ENCODE results near the gene CACNG1. TPM values are rescaled to one million over a fixed set of nuclear protein-coding genes. Genes with fewer than 3 reads are reported as not detected.

CACNG1 gene
- total and polyA plus RNA-seq, 5 donors: not detected

DNA sequence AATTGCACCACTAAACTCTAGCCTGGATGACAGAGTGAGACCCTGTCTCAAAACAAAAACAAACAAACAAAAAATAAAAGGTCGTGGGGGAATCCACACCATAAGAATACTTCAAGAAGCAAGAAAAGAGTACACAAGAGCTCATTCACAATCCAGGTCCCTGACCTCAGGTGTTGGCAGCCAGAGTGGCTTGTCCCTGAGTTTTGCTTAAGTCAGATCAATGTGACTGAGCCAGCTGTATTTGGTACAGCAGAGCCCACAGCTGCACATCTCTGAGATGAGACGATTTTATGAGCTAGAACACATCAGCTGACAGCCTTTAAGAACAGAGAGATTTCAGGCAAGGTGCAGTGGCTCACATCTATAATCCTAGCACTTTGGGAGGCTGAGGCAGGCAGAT lies 22.4 kb downstream of the CACNG1 start:
- no peak overlapping the region for H3K4me3 ChIP-seq (ENCODE audit: low read length)
- 59% methylated on average over 2 of the region's 2 CpGs for WGBS
- H3K4me1 ChIP-seq (ENCODE audit: control insufficient read depth, insufficient read depth, low read length): no peaks in the 10 kb centered on the region
- no peaks in the 10 kb centered on the region for H3K27me3 ChIP-seq (ENCODE audit: control insufficient read depth, insufficient read depth)
- DNase-seq: no peak
- no peak for ATAC-seq
- H3K9me3 ChIP-seq (ENCODE audit: control insufficient read depth, low read length): no peaks in the 10 kb centered on the region
- no peak overlapping the region for H3K27ac ChIP-seq (ENCODE audit: low read length)
- intact Hi-C loops (cut with DNase I): no loop called here

DNA sequence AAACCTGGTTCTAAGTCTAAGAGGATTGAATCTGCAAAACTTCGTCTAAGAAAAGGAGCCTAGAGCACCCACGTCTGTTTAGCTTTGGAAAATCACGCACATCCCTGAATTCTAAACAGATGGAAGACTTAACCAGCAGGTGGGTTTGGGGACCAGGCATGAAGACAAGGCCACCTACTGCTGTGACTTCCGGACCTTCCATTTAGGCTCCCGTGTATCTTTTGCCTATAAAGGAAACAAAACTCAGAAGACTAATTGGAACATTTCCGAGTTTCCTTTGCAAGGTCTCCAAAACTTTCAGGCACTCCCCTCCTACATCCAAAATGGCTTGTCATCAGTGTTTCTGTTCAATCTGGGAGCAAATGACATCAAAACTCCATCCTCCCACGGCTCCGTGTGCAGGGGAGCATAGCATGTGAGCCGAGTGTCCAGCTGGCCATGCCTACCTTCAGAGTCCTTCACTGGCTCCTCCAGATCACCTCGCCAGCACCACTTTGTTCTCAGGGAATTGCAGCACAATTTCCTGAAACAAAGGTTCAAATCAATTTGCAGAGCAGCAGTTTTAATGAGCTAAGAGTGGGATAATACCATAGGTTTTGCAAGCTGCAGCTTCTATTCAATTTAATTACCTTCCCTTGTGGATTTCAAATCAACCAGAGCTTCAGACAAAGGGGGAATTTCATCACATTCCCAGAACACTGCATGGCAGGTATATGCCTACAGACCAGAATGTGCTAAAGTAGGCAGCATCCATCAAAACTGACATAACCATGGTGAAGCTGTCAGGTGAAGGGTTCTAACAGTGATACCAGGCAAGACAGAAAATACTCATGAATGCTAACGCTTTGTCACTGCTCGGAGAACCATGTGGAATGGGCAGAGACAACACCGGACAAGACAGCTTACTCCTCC lies 23.5 kb downstream of the CACNG1 start:
- Histone ChIP-seq H3K27me3 (ENCODE audit: control insufficient read depth, insufficient read depth) (no peaks in the 10 kb centered on the region), H3K4me3 (ENCODE audit: low read length) (no peak overlapping the region), H3K27ac (ENCODE audit: low read length) (no peak overlapping the region), H3K4me1 (ENCODE audit: control insufficient read depth, insufficient read depth, low read length) (no peaks in the 10 kb centered on the region), H3K9me3 (ENCODE audit: control insufficient read depth, low read length) (no peaks in the 10 kb centered on the region)
- DNase-seq (no peak), ATAC-seq (no peak)
- 79% methylated on average over 13 of the region's 13 CpGs for WGBS
- intact Hi-C loops (cut with DNase I): no loop called here

DNA sequence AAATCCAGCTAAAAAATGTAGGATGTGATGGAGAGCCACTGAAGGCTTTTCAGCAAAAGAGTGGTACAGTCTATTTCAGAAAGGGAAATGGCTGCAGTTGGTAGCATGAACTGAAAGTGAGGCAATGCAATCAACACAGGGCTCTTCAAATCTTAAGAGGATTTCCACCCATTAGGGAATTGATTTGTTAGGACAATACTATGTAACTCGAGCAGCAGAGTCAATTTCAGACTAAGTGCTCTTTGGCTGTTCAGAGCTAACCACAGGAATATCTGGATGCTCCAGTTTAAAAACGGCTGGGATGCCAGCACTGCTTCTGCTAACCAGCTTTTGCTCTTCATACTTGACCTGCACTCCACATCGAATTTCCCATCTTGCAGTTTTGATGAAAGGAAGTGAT lies 24.6 kb downstream of the CACNG1 start:
- DNase-seq (no peak), ATAC-seq (no peak)
- intact Hi-C loops (cut with DNase I): no loop called here
- H3K9me3 ChIP-seq (ENCODE audit: control insufficient read depth, low read length): no peaks in the 10 kb centered on the region
- 56% methylated on average over 3 of the region's 3 CpGs for WGBS
- H3K4me3 ChIP-seq (ENCODE audit: low read length): no peak overlapping the region
- H3K4me1 ChIP-seq (ENCODE audit: control insufficient read depth, insufficient read depth, low read length): no peaks in the 10 kb centered on the region
- H3K27ac ChIP-seq (ENCODE audit: low read length): no peak overlapping the region
- no peaks in the 10 kb centered on the region for H3K27me3 ChIP-seq (ENCODE audit: control insufficient read depth, insufficient read depth)

DNA sequence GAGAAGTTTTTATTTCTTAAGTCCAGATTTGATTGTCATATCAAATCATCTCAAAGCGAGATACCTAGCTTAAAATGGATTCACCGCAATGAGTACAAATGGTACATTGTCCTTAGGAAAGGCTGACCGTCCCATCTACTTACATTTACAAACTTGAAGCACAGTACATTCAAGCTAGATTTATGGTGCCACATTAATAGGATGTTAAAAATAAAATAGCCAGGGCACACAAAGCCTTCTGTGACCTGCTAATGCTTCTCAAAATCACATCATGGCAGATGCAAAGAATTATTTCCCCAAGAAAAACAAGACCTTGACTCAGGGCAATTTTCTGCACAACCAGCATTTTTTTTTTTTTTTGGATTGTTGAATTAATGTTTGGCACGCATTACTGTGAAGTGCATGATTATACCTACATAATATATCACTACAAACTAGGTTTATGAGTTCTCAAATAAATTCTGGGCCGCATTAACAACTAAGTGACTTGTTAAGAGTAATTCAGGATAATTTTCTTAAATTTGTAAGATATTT lies 25.3 kb downstream of the CACNG1 start:
- ATAC-seq: no peak

DNA sequence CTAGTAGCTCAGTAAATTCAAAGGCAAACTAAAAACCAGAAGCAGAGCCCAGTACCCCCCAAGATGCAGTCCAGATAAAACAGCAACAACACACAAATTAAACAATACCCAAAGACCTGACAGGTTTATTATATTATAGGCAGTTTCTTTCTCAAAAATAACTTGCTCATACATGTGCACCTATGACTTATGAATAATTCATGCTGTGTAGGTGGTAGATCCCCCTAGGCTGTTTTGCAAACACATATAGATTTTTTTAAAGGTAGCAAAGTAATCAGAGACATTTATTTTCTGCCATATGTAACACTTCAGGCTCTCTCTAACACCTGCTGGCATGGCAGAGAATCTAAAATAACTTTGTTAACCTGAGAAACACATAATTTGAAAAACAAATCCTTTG lies 27.2 kb downstream of the CACNG1 start:
- intact Hi-C loops (cut with DNase I): no loop called here
- no peak for ATAC-seq
- Histone ChIP-seq H3K4me3 (ENCODE audit: low read length) (no peak overlapping the region), H3K4me1 (ENCODE audit: control insufficient read depth, insufficient read depth, low read length) (no peaks in the 10 kb centered on the region), H3K27me3 (ENCODE audit: control insufficient read depth, insufficient read depth) (no peaks in the 10 kb centered on the region), H3K9me3 (ENCODE audit: control insufficient read depth, low read length) (no peaks in the 10 kb centered on the region), H3K27ac (ENCODE audit: low read length) (no peak overlapping the region)
- no peak for DNase-seq

More for the DNA sequence above, 25.3 kb downstream of the CACNG1 start:
- DNase-seq: no peak
- Histone ChIP-seq H3K4me1 (ENCODE audit: control insufficient read depth, insufficient read depth, low read length) (no peaks in the 10 kb centered on the region), H3K27me3 (ENCODE audit: control insufficient read depth, insufficient read depth) (no peaks in the 10 kb centered on the region), H3K27ac (ENCODE audit: low read length) (no peak overlapping the region), H3K9me3 (ENCODE audit: control insufficient read depth, low read length) (no peaks in the 10 kb centered on the region), H3K4me3 (ENCODE audit: low read length) (no peak overlapping the region)
- 96% methylated on average over 5 of the region's 5 CpGs for WGBS
- intact Hi-C loops (cut with DNase I): no loop called here

DNA sequence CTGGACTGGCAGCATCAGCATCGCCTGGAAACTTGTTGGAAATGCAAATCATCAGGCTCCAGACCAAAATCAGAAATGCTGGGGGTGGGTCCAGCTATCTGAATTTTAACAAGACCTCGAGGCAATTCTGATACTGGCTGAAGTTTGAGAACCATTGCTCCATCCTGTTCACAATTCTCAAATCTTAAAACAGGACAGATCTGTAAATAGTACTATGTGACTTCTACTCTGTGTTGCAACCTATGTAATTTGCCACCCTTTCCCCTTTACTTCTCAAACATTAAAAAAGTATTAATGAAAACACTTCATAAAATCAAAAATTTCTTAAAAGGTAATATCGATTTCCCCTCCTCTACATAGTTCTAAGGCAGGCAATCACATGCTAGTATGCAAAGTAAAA lies 28.5 kb downstream of the CACNG1 start:
- Histone ChIP-seq H3K9me3 (ENCODE audit: control insufficient read depth, low read length) (no peaks in the 10 kb centered on the region), H3K27ac (ENCODE audit: low read length) (no peak overlapping the region), H3K4me1 (ENCODE audit: control insufficient read depth, insufficient read depth, low read length) (no peaks in the 10 kb centered on the region), H3K4me3 (ENCODE audit: low read length) (no peak overlapping the region), H3K27me3 (ENCODE audit: control insufficient read depth, insufficient read depth) (no peaks in the 10 kb centered on the region)
- no peak for ATAC-seq
- intact Hi-C loops (cut with DNase I): no loop called here
- DNase-seq: no peak
- WGBS: 85% methylated on average over 3 of the region's 3 CpGs

DNA sequence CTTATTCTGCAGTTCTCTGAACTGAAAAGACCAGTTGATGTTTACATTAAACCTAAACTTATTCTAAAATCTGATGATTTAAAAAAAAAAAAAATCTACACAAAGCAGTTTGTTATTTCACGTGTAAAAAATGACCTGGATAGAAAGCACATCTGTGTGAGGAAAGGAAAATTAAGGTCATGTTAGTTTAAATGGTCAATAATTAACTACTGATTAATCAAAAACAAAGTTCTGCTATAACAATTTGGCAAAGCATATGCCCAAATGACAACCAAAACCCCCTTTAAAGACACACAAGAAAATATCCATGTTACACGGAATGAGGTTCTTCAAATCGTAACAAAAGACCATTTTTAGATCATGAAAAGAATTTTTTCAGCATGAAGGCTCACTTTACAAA lies 30.4 kb downstream of the CACNG1 start:
- ATAC-seq (no peak), DNase-seq (no peak)
- no peak overlapping the region for H3K27ac ChIP-seq (ENCODE audit: low read length)
- H3K4me3 ChIP-seq (ENCODE audit: low read length): no peak overlapping the region
- no peaks in the 10 kb centered on the region for H3K9me3 ChIP-seq (ENCODE audit: control insufficient read depth, low read length)
- H3K4me1 ChIP-seq (ENCODE audit: control insufficient read depth, insufficient read depth, low read length): peaks cover 6% of the 10 kb centered on the region
- intact Hi-C loops (cut with DNase I): no loop called here
- WGBS: 92% methylated on average over 3 of the region's 3 CpGs
- no peaks in the 10 kb centered on the region for H3K27me3 ChIP-seq (ENCODE audit: control insufficient read depth, insufficient read depth)

DNA sequence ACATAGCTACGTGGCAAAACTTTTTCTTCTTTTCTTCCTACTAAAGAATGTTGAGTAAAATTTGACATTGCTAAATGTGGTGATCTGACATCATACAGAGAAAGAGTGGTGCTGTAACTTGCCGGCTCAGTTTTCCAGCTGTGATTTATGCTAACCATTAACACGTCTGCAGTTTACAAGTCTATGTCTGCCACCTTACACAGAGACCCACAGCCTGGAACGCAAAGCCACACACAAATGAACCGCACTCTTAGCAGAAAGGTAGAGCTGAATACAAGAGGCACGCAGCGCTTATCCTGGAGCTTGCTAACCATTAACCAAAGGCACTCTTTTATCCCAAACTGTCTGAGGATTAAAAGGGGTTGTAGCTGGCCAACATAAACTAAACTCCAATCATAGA lies 31.9 kb downstream of the CACNG1 start:
- DNase-seq (no peak), ATAC-seq (no peak)
- intact Hi-C loops (cut with DNase I): no loop called here

DNA sequence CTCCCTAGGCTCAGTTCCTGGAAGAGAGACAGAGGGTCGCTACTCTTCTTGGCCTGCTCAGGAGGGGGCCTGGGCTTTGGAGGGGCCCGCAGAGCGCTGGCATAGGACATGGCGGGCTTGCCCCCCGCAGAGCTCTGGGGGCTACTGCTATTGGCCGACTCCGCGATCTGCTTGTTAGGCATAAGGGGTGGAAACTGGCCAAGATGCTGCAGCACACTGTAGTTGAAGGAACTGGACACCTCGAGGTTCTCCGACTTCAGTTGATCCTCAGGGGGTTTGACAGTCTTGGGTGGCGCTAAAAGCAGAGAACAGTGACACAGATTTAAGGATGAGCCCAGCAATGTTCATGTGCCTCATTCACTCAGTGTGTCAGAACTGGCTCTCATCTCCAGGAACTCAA lies 33.9 kb downstream of the CACNG1 start:
- H3K4me1 ChIP-seq (ENCODE audit: control insufficient read depth, insufficient read depth, low read length): peaks cover 6% of the 10 kb centered on the region
- H3K27me3 ChIP-seq (ENCODE audit: control insufficient read depth, insufficient read depth): no peaks in the 10 kb centered on the region
- no peak overlapping the region for H3K4me3 ChIP-seq (ENCODE audit: low read length)
- ATAC-seq (peak in 1 of 2 donors; percentile 38), DNase-seq (peak in 1 of 3 donors; percentile 50)
- H3K9me3 ChIP-seq (ENCODE audit: control insufficient read depth, low read length): no peaks in the 10 kb centered on the region
- intact Hi-C loops (cut with DNase I): no loop called here
- 94% methylated on average over 11 of the region's 11 CpGs for WGBS
- H3K27ac ChIP-seq (ENCODE audit: low read length): no peak overlapping the region

More for the DNA sequence above, 31.9 kb downstream of the CACNG1 start:
- Histone ChIP-seq H3K27ac (ENCODE audit: low read length) (no peak overlapping the region), H3K4me1 (ENCODE audit: control insufficient read depth, insufficient read depth, low read length) (peaks cover 6% of the 10 kb centered on the region), H3K9me3 (ENCODE audit: control insufficient read depth, low read length) (no peaks in the 10 kb centered on the region), H3K4me3 (ENCODE audit: low read length) (no peak overlapping the region), H3K27me3 (ENCODE audit: control insufficient read depth, insufficient read depth) (no peaks in the 10 kb centered on the region)
- 84% methylated on average over 7 of the region's 7 CpGs for WGBS

DNA sequence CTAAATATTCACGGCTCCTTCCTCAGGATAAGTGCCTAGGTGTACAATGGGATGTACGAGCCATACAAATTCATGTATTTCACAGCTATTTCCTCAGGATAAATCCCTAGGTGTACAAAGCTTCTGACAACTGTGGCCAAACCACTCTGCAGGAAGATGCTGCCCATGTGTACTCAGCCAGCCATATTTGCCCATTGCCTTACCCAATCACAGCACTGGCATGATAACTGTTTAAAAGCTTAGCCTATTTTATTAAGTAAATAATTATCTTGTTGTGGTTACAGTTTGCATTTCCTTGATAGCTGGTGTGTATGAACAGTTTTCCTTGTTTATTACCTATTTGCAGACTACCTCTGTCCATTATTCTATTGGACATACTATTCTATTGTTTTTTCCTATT lies 35.1 kb downstream of the CACNG1 start:
- no peak for ATAC-seq
- intact Hi-C loops (cut with DNase I): no loop called here

DNA sequence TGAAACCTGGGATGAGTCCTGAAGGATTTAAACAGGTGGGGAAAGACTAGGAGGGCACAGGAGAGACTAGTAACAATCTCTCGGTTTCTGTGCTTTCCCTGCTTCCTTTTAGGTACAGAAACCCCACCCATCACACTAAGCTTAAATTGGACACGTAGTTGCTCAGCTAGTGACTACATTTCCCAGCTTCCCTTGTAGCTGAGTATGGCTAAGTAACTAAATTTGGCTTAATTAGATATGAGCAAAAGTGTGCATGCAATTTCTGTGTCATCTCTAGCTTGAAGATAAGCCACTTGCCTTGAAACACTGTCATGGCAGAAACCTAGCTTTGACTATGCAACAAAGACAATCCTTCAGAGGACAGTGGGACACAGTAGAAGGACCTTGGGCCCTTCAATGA lies 36.5 kb downstream of the CACNG1 start:
- ATAC-seq: no peak
- no peak overlapping the region for H3K27ac ChIP-seq (ENCODE audit: low read length)

More for the DNA sequence above, 35.1 kb downstream of the CACNG1 start:
- H3K27ac ChIP-seq (ENCODE audit: low read length): no peak overlapping the region
- peaks cover 6% of the 10 kb centered on the region for H3K4me1 ChIP-seq (ENCODE audit: control insufficient read depth, insufficient read depth, low read length)
- no peaks in the 10 kb centered on the region for H3K9me3 ChIP-seq (ENCODE audit: control insufficient read depth, low read length)
- WGBS: 81% methylated on average over 2 of the region's 2 CpGs
- no peak overlapping the region for H3K4me3 ChIP-seq (ENCODE audit: low read length)
- H3K27me3 ChIP-seq (ENCODE audit: control insufficient read depth, insufficient read depth): no peaks in the 10 kb centered on the region
- no peak for DNase-seq

More for the DNA sequence above, 36.5 kb downstream of the CACNG1 start:
- WGBS: 85% methylated on average over 2 of the region's 2 CpGs
- intact Hi-C loops (cut with DNase I): no loop called here
- Histone ChIP-seq H3K4me3 (ENCODE audit: low read length) (no peak overlapping the region), H3K4me1 (ENCODE audit: control insufficient read depth, insufficient read depth, low read length) (peaks cover 6% of the 10 kb centered on the region), H3K9me3 (ENCODE audit: control insufficient read depth, low read length) (no peaks in the 10 kb centered on the region), H3K27me3 (ENCODE audit: control insufficient read depth, insufficient read depth) (no peaks in the 10 kb centered on the region)
- no peak for DNase-seq
